ENCODE results near the gene LGALS7B. TPM values are rescaled to one million over a fixed set of nuclear protein-coding genes. Genes with fewer than 3 reads are reported as not detected.

Gene LGALS7B
- polyA plus RNA-seq, 1 experiment = not detected

DNA sequence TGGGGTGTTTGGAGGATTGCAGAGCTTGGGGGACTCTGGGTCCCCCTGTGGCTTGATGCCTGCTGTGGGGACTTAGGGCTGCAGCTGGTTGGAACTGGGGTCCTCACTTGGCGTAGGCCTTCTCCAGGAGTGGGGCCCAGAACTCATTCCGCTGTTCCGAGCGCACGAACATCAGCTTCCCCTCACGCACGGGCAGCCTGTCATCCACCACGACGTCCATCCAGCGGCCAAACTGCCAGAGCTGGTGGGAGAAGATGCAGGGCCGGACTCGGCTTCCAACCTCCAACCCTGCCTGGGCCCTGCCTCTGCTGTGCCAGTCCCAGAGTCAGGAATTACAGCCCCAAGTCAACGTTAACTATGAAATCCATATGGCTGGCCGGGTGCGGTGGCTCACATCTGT, 47.3 kb upstream of the LGALS7B start:
- Histone ChIP-seq H3K27me3 (ENCODE audit: control insufficient read depth, insufficient read depth, low read length) (no peaks in the 10 kb centered on the region), H3K4me3 (ENCODE audit: low read depth, low read length) (no peak overlapping the region), H3K36me3 (ENCODE audit: control insufficient read depth, insufficient read depth, low read length) (no peaks in the 10 kb centered on the region)
- TF ChIP-seq, protein P1, sequence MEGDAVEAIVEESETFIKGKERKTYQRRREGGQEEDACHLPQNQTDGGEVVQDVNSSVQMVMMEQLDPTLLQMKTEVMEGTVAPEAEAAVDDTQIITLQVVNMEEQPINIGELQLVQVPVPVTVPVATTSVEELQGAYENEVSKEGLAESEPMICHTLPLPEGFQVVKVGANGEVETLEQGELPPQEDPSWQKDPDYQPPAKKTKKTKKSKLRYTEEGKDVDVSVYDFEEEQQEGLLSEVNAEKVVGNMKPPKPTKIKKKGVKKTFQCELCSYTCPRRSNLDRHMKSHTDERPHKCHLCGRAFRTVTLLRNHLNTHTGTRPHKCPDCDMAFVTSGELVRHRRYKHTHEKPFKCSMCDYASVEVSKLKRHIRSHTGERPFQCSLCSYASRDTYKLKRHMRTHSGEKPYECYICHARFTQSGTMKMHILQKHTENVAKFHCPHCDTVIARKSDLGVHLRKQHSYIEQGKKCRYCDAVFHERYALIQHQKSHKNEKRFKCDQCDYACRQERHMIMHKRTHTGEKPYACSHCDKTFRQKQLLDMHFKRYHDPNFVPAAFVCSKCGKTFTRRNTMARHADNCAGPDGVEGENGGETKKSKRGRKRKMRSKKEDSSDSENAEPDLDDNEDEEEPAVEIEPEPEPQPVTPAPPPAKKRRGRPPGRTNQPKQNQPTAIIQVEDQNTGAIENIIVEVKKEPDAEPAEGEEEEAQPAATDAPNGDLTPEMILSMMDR (IDR thresholded peaks at IDR 0.05; ENCODE audit: insufficient read depth, low read depth, low read length) = no peak
- POLR2A ChIA-PET = no interaction called here
- no peak for DNase-seq (ENCODE audit: low read depth)
- CTCF ChIA-PET = interaction anchor here (0.9 kb wide), 1 partner anchor 339 kb away, joined by 3 read pairs; the partner anchor contains the start of gene FAM98C

DNA sequence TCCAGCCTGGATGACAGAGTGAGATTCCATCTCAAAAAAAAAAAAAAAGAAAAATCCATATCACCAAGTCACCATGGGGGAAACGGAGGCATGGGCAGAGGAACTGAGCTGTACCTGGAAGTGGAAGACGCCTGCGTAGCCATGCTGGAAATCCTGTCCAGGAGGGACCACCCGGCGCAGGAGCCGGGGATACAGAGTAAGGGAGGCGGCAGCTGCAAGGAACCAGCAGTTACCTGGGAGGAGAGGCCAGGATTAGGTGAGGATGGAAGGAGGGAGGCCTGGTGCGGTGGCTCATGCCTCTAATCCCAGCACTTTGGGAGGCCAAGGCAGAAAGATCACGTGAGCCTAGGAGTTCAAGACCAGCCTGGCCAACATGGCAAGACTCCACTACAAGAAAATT, 46.7 kb upstream of the LGALS7B start:
- TF ChIP-seq, protein P1 (IDR thresholded peaks at IDR 0.05; ENCODE audit: insufficient read depth, low read depth, low read length) = no peak
- Histone ChIP-seq H3K27me3 (ENCODE audit: control insufficient read depth, insufficient read depth, low read length) (no peaks in the 10 kb centered on the region), H3K36me3 (ENCODE audit: control insufficient read depth, insufficient read depth, low read length) (no peaks in the 10 kb centered on the region), H3K4me3 (ENCODE audit: low read depth, low read length) (no peak overlapping the region)
- ChIA-PET CTCF (no interaction called here), POLR2A (no interaction called here)
- DNase-seq (ENCODE audit: low read depth) = no peak

DNA sequence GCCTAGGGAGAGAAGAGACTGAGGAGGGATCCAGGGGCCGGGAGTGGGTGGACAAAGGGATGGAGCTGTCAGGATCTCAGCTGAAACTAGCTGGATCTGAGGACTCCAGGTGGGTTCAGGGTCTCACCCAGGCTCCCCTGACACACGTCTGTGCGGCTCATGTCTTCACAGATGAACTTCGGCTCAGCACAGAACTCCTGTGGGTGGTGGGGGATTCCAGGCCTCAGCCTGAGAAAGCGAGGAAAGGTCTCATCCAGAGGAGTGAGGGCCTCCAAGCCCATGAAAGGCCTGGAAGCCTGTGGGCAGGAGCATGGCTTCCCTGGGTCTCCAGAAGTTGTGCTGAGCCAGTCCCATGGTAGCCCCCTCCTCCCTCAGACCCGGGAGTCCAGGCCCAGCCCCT, 46.1 kb upstream of the LGALS7B start:
- ChIA-PET POLR2A (no interaction called here), CTCF (no interaction called here)
- Histone ChIP-seq H3K4me3 (ENCODE audit: low read depth, low read length) (no peak overlapping the region), H3K36me3 (ENCODE audit: control insufficient read depth, insufficient read depth, low read length) (no peaks in the 10 kb centered on the region), H3K27me3 (ENCODE audit: control insufficient read depth, insufficient read depth, low read length) (no peaks in the 10 kb centered on the region)
- TF ChIP-seq, protein P1 (IDR thresholded peaks at IDR 0.05; ENCODE audit: insufficient read depth, low read depth, low read length) = no peak
- no peak for DNase-seq (ENCODE audit: low read depth)

DNA sequence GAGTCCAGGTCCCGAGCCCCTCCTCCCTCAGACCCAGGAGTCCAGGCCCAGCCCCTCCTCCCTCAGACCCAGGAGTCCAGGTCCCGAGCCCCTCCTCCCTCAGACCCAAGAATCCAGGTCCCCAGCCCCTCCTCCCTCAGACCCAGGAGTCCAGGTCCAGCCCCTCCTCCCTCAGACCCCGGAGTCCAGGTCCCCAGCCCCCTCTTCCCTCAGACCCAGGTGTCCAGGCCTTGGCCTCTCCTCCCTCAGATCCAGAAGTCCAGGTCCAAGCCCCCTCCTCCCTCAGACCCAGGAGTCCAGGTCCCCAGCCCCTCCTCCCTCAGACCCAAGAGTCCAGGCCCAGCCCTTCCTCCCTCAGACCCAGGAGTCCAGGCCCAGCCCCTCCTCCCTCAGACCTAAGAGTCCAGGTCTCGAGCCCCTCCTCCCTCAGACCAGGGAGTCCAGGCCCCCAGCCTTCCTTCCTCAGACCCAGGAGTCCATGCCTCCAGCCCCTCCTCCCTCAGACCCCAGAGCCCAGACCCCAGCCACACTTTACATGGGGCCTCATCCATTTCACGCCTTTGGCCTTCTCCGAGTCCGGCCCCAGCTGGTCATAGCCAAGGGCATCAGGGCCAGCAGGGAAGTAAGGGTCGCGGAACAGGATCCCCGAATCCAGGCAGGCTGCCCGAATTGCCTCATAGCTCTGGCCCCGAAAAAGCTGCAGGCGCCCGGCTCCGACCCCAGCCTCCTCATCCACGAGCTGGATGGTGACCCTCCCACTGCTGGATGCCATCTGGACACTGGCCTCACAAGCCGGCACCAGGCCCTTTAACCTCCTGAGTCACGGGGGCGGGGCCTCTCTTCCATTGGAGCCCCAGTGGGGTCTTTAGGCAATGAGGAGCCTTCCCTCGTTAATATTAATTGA, 45.4 kb upstream of the LGALS7B start:
- Histone ChIP-seq H3K4me3 (ENCODE audit: low read depth, low read length) (no peak overlapping the region), H3K27me3 (ENCODE audit: control insufficient read depth, insufficient read depth, low read length) (no peaks in the 10 kb centered on the region)
- CTCF ChIA-PET = no interaction called here

DNA sequence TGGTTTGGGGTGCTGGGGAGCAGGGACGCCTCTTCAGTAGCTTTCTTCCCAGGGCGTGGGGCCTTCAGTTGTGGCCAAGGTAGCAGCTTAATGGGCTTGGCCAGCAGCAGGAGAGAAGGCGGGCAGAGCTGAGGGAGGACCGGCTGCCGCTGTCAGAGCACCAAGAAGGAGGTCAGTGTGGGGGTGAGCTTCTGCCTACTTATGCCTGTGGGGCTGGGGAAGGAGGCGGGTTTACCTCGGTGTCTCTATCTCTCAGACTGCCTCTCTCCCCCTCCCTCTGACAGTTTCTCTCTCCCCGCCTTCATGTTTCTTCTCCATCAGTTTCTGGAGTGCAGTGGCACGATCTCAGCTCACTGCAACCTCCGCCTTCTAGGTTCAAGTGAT, 44.7 kb upstream of the LGALS7B start, which contains the start of gene CAPN12:
Gene CAPN12 (minus strand): TSS at position 177 of the 384 bp plus-strand sequence. CDS start 309 bp downstream, outside the sequence.
- CTCF ChIA-PET = no interaction called here
- no peaks in the 10 kb centered on the region for H3K27me3 ChIP-seq (ENCODE audit: control insufficient read depth, insufficient read depth, low read length)
- TF ChIP-seq, protein P1 (IDR thresholded peaks at IDR 0.05; ENCODE audit: insufficient read depth, low read depth, low read length) = no peak
- POLR2A ChIA-PET = no interaction called here
- H3K36me3 ChIP-seq (ENCODE audit: control insufficient read depth, insufficient read depth, low read length) = no peaks in the 10 kb centered on the region
- no peak for DNase-seq (ENCODE audit: low read depth)
- H3K4me3 ChIP-seq (ENCODE audit: low read depth, low read length) = no peak within 1 kb of the TSS

More for the DNA sequence above, 45.4 kb upstream of the LGALS7B start:
- POLR2A ChIA-PET = no interaction called here
- H3K36me3 ChIP-seq (ENCODE audit: control insufficient read depth, insufficient read depth, low read length) = no peaks in the 10 kb centered on the region
- no peak for DNase-seq (ENCODE audit: low read depth)
- TF ChIP-seq, protein P1 (IDR thresholded peaks at IDR 0.05; ENCODE audit: insufficient read depth, low read depth, low read length) = no peak

Measured in BJ (cell line).